GM18511 (cell line): ENCODE results near the gene PLPP4.

Source experiments
- ATAC-seq: cut with Tn5 transposase; IDR thresholded peaks from one replicate; pipeline ENCODE4 v1.9.1; 2021; ENCODE audit warnings: mild to moderate bottlenecking, moderate library complexity; ENCODE audit not compliant: unreplicated experiment

Gene PLPP4

DNA sequence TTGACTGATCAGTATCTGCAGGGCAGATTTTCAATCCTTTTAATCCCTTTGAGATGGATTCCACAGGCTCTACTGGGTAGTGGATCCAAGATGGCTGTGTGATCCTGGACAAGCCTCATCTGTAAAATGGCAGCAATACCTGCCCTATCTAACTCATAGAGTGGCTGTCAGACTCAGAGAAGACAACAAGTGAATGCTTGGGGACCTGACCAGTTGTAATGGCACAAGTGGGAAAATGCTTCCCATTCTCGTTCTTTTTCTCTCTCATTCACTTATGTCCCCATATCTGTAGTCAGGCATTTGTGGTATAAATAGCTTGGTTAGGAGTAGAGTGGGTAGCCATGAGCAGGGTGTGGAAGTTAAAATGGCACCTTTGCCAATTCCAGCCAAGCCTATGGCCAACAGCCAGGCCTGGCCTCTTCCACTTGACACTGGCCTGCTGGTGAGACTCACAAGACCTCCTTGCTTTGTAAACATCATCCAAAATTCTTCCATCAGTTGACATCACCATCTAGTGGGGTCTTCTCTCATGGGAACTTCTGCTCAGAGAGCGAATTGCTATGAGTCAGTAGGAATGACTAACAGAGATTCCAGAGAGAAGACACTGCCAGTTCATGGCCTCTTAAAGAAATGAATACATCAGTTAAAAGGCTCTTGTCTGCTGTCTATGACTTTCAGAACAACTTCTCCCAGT is 150.1 kb downstream of the PLPP4 start:
- ATAC-seq = peak; percentile 23

DNA sequence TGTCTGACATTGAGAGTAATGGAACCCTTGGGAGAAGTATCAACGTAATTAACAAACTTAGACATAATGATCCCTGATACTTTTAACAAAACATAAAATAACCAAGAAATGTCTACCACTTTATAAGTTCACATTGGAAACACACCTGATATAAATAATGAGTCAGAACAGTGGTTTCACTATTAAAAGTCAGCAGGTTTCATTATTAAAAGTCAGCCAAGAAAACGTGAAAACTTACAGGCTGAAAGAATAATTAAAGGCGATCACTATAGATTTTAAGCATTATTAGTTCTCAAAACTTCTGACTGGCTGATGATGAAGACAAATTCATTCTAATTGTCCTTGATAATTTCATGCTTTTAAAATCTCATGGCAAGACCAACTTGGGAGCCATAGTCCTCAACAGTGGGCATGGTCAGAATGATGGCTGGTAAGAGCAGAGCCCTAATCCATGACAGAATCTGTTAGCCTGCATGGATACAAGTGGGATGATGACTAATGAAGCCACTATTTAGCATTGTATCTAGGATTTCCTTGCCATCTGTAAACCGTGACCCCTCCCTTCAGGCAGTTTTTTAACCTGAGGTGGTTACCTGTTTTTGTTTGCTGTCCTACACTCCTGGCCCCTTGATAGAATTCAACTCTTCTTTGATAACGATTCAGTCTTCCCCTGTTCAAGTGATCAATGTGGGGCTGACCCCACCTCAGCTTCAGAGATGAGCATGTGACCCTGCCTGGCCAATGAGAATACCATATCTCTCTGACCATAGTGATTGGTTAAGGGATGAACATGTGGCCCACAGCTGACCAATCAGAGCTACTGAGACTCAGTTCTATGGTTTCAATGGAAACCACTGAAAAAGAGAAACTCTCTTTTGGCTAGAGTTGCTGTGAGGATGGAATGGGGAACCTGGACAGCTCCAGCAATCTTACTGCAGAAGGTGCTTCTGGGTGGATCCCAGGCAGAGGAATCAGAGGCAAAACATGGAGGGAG is 151.0 kb downstream of the PLPP4 start:
- ATAC-seq = peak; percentile 57

DNA sequence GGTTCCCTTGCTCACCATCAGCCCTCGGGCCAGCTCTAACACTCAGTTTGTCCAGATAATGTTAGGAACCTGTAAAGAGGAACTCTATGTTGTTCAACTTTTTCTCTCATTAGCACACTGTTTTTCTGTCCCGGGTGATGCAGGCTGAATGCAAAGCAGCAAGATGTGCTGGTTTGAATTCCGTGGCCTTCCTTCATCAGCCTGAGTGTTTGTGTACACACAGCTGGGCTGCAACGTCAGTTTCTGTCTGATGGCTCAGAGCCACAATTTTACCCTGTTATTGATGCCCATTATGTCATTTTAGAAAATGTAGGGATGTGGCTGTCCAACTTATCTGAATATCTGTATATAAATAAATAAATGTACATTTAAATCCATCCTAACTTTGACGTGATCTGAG is 152.0 kb downstream of the PLPP4 start:
- ATAC-seq = no peak

DNA sequence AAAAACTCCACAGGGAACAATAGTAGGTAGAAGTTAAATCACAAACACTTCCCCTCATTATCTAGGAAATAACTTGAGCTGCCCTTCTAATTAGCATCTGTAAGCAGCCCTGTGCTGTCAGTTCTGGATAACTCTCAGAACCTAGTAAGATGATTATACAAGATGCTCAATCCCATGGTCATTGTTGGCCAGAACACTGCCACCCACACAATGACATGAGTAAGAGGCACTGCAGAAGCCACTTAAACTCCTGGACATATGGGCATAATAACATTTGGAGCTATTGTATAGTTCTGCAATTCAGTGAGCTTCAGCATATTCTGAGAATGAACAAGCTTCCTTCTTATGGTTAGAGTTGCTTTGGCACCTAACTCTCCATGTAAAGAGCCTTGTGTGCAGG is 153.8 kb downstream of the PLPP4 start:
- ATAC-seq = no peak

DNA sequence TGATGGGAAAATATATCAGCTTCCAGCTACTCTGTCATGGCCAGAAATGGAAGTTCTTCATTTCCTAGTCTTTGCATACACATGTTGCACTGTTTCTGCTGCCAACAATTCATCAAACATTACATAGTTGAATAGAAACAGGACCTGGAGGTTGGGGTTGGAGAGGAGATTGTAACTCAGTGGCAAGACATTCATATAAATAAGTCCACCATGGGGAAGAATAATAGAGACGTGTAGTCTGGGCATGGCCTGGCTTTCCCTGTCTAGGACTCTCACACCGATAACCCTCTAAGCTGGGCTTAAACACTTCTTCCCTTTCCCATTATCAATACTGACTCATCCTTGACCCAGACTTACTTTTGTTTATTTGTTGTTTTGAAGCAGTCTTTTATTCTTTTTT is 155.7 kb downstream of the PLPP4 start:
- no peak for ATAC-seq

DNA sequence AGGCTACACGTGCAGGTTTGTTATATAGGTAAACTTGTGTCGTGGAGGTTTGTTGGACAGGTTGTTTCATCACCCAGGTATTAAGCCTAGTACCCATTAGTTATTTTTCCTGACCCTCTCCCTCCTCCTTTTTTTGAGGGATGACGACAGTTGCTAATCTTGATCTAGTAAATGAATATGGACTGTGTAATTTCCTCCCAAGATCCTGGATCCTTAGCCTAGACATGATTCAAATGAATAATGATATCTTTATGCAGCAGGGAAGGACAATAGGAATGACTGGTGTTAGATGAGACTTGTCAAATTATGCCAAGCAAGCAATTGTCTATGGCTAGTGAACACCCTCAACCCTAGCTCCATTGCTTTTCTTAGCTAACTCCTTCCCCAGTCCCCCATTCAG is 156.2 kb downstream of the PLPP4 start:
- no peak for ATAC-seq

DNA sequence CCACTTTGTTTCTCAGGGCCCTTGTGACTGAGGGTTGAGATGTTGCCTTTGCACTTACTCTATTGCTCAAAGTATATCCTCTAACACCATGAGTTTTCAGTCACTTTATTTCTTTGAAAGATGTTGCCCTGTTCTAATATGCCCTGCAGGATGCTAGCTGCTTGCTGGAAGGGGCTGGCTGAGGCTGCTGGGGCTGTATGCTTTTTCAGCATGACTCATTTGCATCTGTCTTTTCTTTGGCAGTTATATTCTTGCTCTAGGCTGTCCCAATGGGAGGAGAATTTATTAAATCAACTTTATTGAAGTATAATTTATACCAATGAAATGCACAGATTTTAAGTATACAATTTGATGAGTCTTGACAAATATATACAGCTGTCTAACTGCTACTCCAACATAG is 157.7 kb downstream of the PLPP4 start:
- no peak for ATAC-seq

DNA sequence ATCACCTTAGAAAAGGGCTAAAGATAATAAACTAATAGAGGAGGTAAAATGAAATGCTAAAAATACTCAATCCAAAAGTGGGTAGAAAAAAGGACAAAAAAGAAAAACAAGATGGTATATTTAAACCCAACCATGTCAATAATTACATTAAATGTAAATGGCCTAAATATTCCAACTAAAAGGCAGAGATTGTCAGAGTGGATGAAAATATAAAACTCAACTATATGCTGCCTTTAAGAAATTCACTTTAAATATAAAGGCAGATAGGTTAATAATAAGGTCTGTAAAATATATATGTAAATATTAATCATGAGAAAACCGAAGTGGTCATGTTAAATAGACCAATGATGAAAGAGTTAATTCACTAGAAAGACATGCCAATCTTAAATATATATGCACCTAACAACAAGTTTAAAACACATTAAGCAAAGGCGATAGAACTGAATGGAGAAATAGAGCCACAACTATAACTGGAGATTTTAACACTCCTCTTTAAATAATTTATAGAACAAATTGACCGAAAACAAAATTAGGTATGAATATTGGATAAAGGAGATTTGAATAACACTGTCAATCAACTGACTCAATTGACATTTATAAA is 159.4 kb downstream of the PLPP4 start:
- no peak for ATAC-seq

DNA sequence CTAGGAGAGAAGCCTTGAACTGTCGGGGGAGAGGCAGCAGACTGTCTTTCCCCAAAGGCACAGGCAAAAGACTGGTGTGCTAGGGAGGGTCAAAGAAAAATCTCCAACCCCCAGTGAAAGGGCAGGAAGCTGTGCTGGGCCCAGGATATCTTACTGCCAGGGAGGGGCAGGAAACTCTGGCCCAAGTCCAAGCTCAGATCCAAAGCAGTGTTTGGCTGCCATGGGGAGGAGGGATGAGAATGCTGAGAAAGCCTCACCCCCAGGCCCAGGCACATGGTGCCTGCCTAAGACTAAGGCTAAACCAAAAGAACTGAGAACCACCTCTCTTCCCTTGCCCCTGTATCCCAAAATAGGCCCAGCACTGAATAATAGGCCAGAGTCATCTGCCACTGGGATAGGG is 171.2 kb downstream of the PLPP4 start:
- no peak for ATAC-seq

DNA sequence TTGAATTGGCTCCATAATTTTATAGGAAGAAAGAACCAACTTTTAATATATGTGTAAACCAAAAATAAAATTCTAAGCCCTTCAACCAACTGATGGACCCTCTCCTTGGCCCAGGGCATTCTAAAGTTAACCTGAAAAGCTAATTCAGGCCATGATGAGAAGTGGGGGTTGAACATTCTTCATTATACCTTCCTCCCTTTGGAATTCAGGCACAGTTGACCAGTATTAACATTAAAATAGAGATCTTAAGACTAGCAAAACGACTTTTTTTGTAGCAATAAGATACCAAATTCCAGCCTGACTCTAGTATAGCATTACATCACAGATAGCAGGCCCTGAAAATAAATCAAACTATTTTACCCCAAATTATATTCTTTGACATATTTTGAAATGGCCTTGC is 173.2 kb downstream of the PLPP4 start:
- ATAC-seq = no peak

DNA sequence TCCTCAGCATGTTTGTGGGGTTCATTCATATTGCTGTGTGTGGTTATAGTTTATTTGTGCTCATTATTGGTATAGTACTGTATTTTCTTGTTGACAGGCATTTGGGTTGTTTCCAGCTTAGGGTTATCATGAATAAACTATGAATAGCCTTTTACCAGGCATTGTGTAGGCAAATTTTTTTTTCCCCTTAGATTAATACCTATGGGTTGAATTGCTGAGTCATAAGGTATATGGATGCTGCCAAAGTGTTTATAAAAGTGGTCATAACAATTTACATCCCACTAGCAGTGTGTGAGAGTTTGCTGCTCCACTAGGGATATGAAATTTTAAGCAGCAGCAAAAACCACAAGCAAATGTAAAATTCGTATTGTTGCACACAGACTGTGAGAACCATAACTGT is 175.0 kb downstream of the PLPP4 start:
- no peak for ATAC-seq

DNA sequence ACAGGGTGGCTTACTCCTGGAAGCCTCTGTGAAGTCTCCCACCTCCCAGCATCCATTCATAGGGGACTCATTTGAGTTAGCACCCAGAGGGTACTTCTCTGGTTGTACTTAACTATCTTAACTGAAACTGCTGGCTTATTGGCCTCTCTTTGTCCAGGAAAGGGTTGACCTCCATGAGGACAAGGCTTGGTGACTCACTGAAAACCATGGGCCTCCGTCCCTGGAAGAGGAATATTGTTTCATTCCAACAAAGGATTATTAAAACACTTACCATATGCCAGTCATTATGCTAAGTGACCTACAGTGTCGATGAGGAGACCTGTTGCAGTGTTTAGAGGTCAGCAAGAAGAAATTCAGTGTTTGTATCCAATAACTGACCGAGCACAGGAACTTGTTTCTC is 175.9 kb downstream of the PLPP4 start:
- ATAC-seq = no peak

DNA sequence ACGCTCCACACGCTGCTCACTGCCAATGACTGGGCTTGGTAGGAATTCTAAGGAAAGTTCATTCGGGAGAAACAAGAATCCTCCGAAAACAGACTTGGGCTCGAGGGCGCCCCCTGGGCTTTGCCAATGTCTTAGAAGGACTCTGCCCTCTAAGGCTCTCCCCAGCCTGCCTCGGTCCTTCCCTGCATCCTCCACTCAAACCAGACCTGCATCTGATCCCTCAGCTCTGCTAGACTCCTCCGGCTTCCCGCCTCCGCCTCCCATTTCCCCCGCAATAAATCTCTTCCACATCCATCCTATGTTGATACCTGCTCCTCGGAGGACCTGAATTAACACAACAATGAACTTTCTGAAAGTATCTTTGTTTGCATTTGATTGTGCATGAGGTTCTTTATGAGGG is 177.6 kb downstream of the PLPP4 start:
- ATAC-seq = no peak
